HepG2 (cell line): ENCODE results near the gene LRTM2. TPM values are rescaled to one million over a fixed set of nuclear protein-coding genes. Genes with fewer than 3 reads are reported as not detected.
A peak's percentile ranks its signal among the peaks of the same experiment; 100 is the strongest.

ENCODE experiments used
- FOXA1 ChIP-seq, 2 experiments: fragments of 450-650 bp in 1 of 2; sonication (generic) in 1 of 2; formaldehyde crosslinking in 1 of 2; IDR thresholded peaks; 2 replicates each; pipeline versions ENCODE4 v1.4.0 to v1.6.1; 2016 to 2020; ENCODE audit warnings: missing genetic modification reagents in 1 of 2
- MYPOP ChIP-seq: sonication (generic); formaldehyde crosslinking; IDR thresholded peaks from 2 replicates; pipeline ENCODE4 v1.8.1; 2023; ENCODE audit warnings: mild to moderate bottlenecking, moderate library complexity, missing genetic modification reagents
- PTBP1 ChIP-seq: fragments of 200-400 bp; formaldehyde crosslinking; IDR thresholded peaks from 2 replicates; pipeline ENCODE4 v1.6.1; 2018; ENCODE audit warnings: low read length, low read depth; ENCODE audit not compliant: poor library complexity, severe bottlenecking
- SP140L ChIP-seq: sonication (generic); formaldehyde crosslinking; IDR thresholded peaks from 2 replicates; pipeline ENCODE4 v1.4.0; 2020; ENCODE audit warnings: missing genetic modification reagents, borderline replicate concordance
- TBX2 ChIP-seq: sonication (generic); formaldehyde crosslinking; IDR thresholded peaks from 2 replicates; pipeline ENCODE4 v1.5.0; 2020; ENCODE audit warnings: missing genetic modification reagents, mild to moderate bottlenecking, borderline replicate concordance
- TCF7 ChIP-seq: sonication (generic); IDR thresholded peaks from 2 replicates; pipeline ENCODE4 v1.6.1; 2016; ENCODE audit warnings: antibody characterized with exemption, low read depth
- TSC22D2 ChIP-seq: sonication (generic); formaldehyde crosslinking; IDR thresholded peaks from 2 replicates; pipeline ENCODE4 v1.5.1; 2020; ENCODE audit warnings: missing genetic modification reagents, mild to moderate bottlenecking, borderline replicate concordance
- ZBED4 ChIP-seq: sonication (generic); formaldehyde crosslinking; IDR thresholded peaks from 2 replicates; pipeline ENCODE4 v1.4.0; 2020; ENCODE audit warnings: missing genetic modification reagents, borderline replicate concordance
- ZFP62 ChIP-seq: sonication (generic); formaldehyde crosslinking; IDR thresholded peaks from 2 replicates; pipeline ENCODE4 v1.4.0; 2020; ENCODE audit warnings: missing genetic modification reagents
- ZNF280D ChIP-seq: sonication (generic); formaldehyde crosslinking; IDR thresholded peaks from 2 replicates; pipeline ENCODE4 v1.5.1; 2020; ENCODE audit warnings: mild to moderate bottlenecking, missing genetic modification reagents
- ZNF281 ChIP-seq: sonication (generic); formaldehyde crosslinking; IDR thresholded peaks from 2 replicates; pipeline ENCODE4 v1.4.0; 2020; ENCODE audit warnings: missing genetic modification reagents, borderline replicate concordance
- ZNF451 ChIP-seq: sonication (generic); formaldehyde crosslinking; IDR thresholded peaks from 2 replicates; pipeline ENCODE4 v1.5.0; 2020; ENCODE audit warnings: mild to moderate bottlenecking, missing genetic modification reagents
- ZNF619 ChIP-seq: sonication (generic); formaldehyde crosslinking; IDR thresholded peaks from 2 replicates; pipeline ENCODE4 v1.4.0; 2020; ENCODE audit warnings: mild to moderate bottlenecking, missing genetic modification reagents
- ZSCAN5A ChIP-seq: sonication (generic); formaldehyde crosslinking; IDR thresholded peaks from 2 replicates; pipeline ENCODE4 v1.8.0; 2022; ENCODE audit warnings: mild to moderate bottlenecking, missing genetic modification reagents, borderline replicate concordance
- polyA plus RNA-seq, 8 experiments: library from polyadenylated mRNA; depleted of rRNA in 3 of 8; stranded (reverse) in 7 of 8; unstranded in 1 of 8; fragments of >200 nt; fragmentation: Illumina TruSeq in 4 of 8; extraction: Trizol in 4 of 8; gene quantifications; 2 replicates each; pipeline versions ENCODE4 v1.2.1 to v1.2.3, GENCODE V29; 2011 to 2016; ENCODE audit warnings: low read depth in 4 of 8, missing spikeins in 1 of 8, mixed read lengths in 1 of 8; ENCODE audit not compliant: insufficient read depth in 1 of 8
- total RNA-seq, 5 experiments: library from RNA; depleted of rRNA; stranded (reverse); fragments of >200 nt; fragmentation: Illumina TruSeq; extraction: Trizol; gene quantifications; 2 replicates each; pipeline ENCODE4 v1.2.3, GENCODE V29; 2016; ENCODE audit warnings: low read depth in 1 of 5

The LRTM2 gene
- total and polyA plus RNA-seq, 2 of the 13 experiments (the other 11 are each of a cell fraction or from before 2014, with no cell fraction given): 0.09 TPM; not detected in 1

GRCh38 chr12:1815814-1816729, 4.3 kb upstream of the LRTM2 start (continued):
- TF ChIP-seq TSC22D2 (CRISPR knock-in tag) (no peak), PTBP1 (no peak), FOXA1 (IDR thresholded peaks at IDR 0.05) (no peak), FOXA1 (CRISPR knock-in tag; IDR thresholded peaks at IDR 0.05) (0 out of 2 replicates have a peak, but pooled peaks have one; percentile 32), SP140L (CRISPR knock-in tag) (no peak), ZNF619 (CRISPR knock-in tag) (no peak; the same call in 1 of the 2 replicates), MYPOP (CRISPR knock-in tag) (no peak), TCF7 (no peak), ZBED4 (CRISPR knock-in tag) (no peak), ZNF280D (CRISPR knock-in tag) (no peak), ZSCAN5A (no peak), ZFP62 (CRISPR knock-in tag) (no peak), TBX2 (CRISPR knock-in tag) (no peak; the same call in 1 of the 2 replicates), ZNF451 (CRISPR knock-in tag) (no peak), ZNF281 (CRISPR knock-in tag) (no peak)
